ENCODE measurements around the gene RAD52. TPM values are rescaled to one million over a fixed set of nuclear protein-coding genes. Genes with fewer than 3 reads are reported as not detected.

The RAD52 gene
- total and polyA plus RNA-seq, 2 experiments from 2014 or later, result 6.6 to 13.4 TPM

GRCh38 chr12:894226-894625 lies 55.3 kb downstream of the RAD52 start:
- Histone ChIP-seq H3K27me3 (no peaks in the 10 kb centered on the region), H4K20me1 (ENCODE audit: insufficient read depth, poor library complexity, severe bottlenecking) (no peaks in the 10 kb centered on the region), H2AFZ (no peak overlapping the region), H3K4me1 (ENCODE audit: insufficient read depth) (no peaks in the 10 kb centered on the region), H3K9me3 (ENCODE audit: low read depth) (no peaks in the 10 kb centered on the region), H3K9me2 (replicated peaks; ENCODE audit: insufficient read depth) (no peaks in the 10 kb centered on the region), H3K27ac (no peak overlapping the region), H3K4me2 (no peak overlapping the region), H3K36me3 (replicated peaks; ENCODE audit: insufficient read depth, low read depth) (no peaks in the 10 kb centered on the region), H3K79me2 (no peaks in the 10 kb centered on the region), H3K4me3 (no peak overlapping the region)
- no peak for TF ChIP-seq EZH2phosphoT487 (IDR thresholded peaks at IDR 0.05; ENCODE audit: low read depth, severe bottlenecking, unreplicated experiment)
- TF ChIP-seq EZH2 (IDR thresholded peaks at IDR 0.05; ENCODE audit: borderline replicate concordance), result no peak
- TF ChIP-seq CTCF (IDR thresholded peaks at IDR 0.05; ENCODE audit: poor library complexity), result no peak
- DNase-seq (ENCODE audit: low spot score), result no peak

DNA sequence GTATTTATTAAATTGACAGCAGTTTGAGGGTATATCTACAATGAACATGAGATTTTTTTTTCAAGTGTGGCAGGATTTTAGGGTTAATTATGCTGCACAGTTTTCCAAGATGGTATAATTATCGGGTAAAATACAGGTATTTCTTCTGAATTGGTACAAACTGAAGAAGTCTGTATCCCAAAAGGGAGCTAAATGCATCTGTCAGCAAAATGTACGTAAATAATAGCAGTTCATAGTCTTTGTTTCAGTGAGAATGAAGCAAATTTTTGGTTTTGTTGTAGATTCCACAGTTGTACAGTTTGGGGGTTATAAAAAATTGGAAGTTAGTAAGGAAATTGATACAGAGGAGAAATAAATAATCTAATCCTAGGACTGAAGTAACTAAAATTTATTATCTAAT lies 63.3 kb downstream of the RAD52 start:
- H3K79me2 ChIP-seq, result no peaks in the 10 kb centered on the region
- WGBS (ENCODE audit: low lambda C conversion rate, missing lambda C conversion rate), result 100% methylated on average over 2 of the region's 2 CpGs
- H3K9me2 ChIP-seq (replicated peaks; ENCODE audit: insufficient read depth), result no peaks in the 10 kb centered on the region
- DNase-seq (ENCODE audit: low spot score), result no peak
- H4K20me1 ChIP-seq (ENCODE audit: insufficient read depth, poor library complexity, severe bottlenecking), result no peaks in the 10 kb centered on the region
- H3K27me3 ChIP-seq, result no peaks in the 10 kb centered on the region
- no peak overlapping the region for H3K4me3 ChIP-seq
- H3K9me3 ChIP-seq (ENCODE audit: low read depth), result no peaks in the 10 kb centered on the region
- no peak overlapping the region for H2AFZ ChIP-seq
- H3K4me2 ChIP-seq, result no peak overlapping the region
- no peaks in the 10 kb centered on the region for H3K4me1 ChIP-seq (ENCODE audit: insufficient read depth)
- TF ChIP-seq CTCF (IDR thresholded peaks at IDR 0.05; ENCODE audit: poor library complexity), result no peak
- no peak for TF ChIP-seq EZH2 (IDR thresholded peaks at IDR 0.05; ENCODE audit: borderline replicate concordance)
- no peaks in the 10 kb centered on the region for H3K36me3 ChIP-seq (replicated peaks; ENCODE audit: insufficient read depth, low read depth)
- no peak overlapping the region for H3K27ac ChIP-seq

DNA sequence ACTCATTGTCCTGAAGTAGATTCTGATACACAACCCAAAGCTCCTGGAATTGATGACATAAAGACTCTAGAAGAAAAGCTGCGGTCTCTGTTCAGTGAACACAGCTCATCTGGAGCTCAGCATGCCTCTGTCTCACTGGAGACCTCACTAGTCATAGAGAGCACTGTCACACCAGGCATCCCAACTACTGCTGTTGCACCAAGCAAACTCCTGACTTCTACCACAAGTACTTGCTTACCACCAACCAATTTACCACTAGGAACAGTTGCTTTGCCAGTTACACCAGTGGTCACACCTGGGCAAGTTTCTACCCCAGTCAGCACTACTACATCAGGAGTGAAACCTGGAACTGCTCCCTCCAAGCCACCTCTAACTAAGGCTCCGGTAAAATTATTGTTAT lies 63.8 kb downstream of the RAD52 start:
- H3K27me3 ChIP-seq, result no peaks in the 10 kb centered on the region
- H3K4me2 ChIP-seq, result no peak overlapping the region
- no peaks in the 10 kb centered on the region for H3K4me1 ChIP-seq (ENCODE audit: insufficient read depth)
- no peaks in the 10 kb centered on the region for H3K9me3 ChIP-seq (ENCODE audit: low read depth)
- H3K4me3 ChIP-seq, result no peak overlapping the region
- no peak overlapping the region for H2AFZ ChIP-seq
- no peak for DNase-seq (ENCODE audit: low spot score)
- WGBS (ENCODE audit: low lambda C conversion rate, missing lambda C conversion rate), result 100% methylated on average over 2 of the region's 2 CpGs
- no peaks in the 10 kb centered on the region for H4K20me1 ChIP-seq (ENCODE audit: insufficient read depth, poor library complexity, severe bottlenecking)
- no peaks in the 10 kb centered on the region for H3K9me2 ChIP-seq (replicated peaks; ENCODE audit: insufficient read depth)
- no peaks in the 10 kb centered on the region for H3K79me2 ChIP-seq
- no peak overlapping the region for H3K27ac ChIP-seq
- no peaks in the 10 kb centered on the region for H3K36me3 ChIP-seq (replicated peaks; ENCODE audit: insufficient read depth, low read depth)
- TF ChIP-seq CTCF (IDR thresholded peaks at IDR 0.05; ENCODE audit: poor library complexity) (no peak), EZH2phosphoT487 (IDR thresholded peaks at IDR 0.05; ENCODE audit: low read depth, severe bottlenecking, unreplicated experiment) (no peak), EZH2 (IDR thresholded peaks at IDR 0.05; ENCODE audit: borderline replicate concordance) (no peak)

DNA sequence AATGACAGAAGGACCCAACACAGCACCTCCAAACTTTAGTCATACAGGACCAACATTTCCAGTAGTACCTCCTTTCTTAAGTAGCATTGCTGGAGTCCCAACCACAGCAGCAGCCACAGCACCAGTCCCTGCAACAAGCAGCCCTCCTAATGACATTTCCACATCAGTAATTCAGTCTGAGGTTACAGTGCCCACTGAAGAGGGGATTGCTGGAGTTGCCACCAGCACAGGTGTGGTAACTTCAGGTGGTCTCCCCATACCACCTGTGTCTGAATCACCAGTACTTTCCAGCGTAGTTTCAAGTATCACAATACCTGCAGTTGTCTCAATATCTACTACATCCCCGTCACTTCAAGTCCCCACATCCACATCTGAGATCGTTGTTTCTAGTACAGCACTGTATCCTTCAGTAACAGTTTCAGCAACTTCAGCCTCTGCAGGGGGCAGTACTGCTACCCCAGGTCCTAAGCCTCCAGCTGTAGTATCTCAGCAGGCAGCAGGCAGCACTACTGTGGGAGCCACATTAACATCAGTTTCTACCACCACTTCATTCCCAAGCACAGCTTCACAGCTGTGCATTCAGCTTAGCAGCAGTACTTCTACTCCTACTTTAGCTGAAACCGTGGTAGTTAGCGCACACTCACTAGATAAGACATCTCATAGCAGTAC lies 64.6 kb downstream of the RAD52 start:
- H3K79me2 ChIP-seq, result no peaks in the 10 kb centered on the region
- no peak for DNase-seq (ENCODE audit: low spot score)
- no peaks in the 10 kb centered on the region for H3K4me1 ChIP-seq (ENCODE audit: insufficient read depth)
- H4K20me1 ChIP-seq (ENCODE audit: insufficient read depth, poor library complexity, severe bottlenecking), result no peaks in the 10 kb centered on the region
- no peak for TF ChIP-seq CTCF (IDR thresholded peaks at IDR 0.05; ENCODE audit: poor library complexity)
- no peak for TF ChIP-seq EZH2 (IDR thresholded peaks at IDR 0.05; ENCODE audit: borderline replicate concordance)
- no peak for TF ChIP-seq EZH2phosphoT487 (IDR thresholded peaks at IDR 0.05; ENCODE audit: low read depth, severe bottlenecking, unreplicated experiment)
- no peak overlapping the region for H2AFZ ChIP-seq
- no peaks in the 10 kb centered on the region for H3K36me3 ChIP-seq (replicated peaks; ENCODE audit: insufficient read depth, low read depth)
- H3K4me2 ChIP-seq, result no peak overlapping the region
- H3K9me3 ChIP-seq (ENCODE audit: low read depth), result no peaks in the 10 kb centered on the region
- no peak overlapping the region for H3K27ac ChIP-seq
- H3K27me3 ChIP-seq, result no peaks in the 10 kb centered on the region
- no peak overlapping the region for H3K4me3 ChIP-seq
- no peaks in the 10 kb centered on the region for H3K9me2 ChIP-seq (replicated peaks; ENCODE audit: insufficient read depth)
- 92% methylated on average over 5 of the region's 5 CpGs for WGBS (ENCODE audit: low lambda C conversion rate, missing lambda C conversion rate)

Data from hepatocyte (in vitro differentiated cells).